Spleen (tissue), 11 donors: ENCODE results near the gene TMEM201. TPM values are rescaled to one million over a fixed set of nuclear protein-coding genes. Genes with fewer than 3 reads are reported as not detected.

ENCODE experiments used
- DNase-seq: peaks from one replicate; pipeline ENCODE4 v3.0.0-alpha.2; 2020
- H3K27ac ChIP-seq, 8 donors: fragments of 200-600 bp; sonication (generic) in 7 of 8; 1 replicate in 4 of 8; 2 replicates in 4 of 8; pipeline versions ENCODE4 v1.5.0 to v1.8.0; 2016 to 2021; ENCODE audit warnings: inconsistent platforms in 4 of 8, mild to moderate bottlenecking in 4 of 8, moderate library complexity in 1 of 8
- H3K27me3 ChIP-seq, 7 donors: fragments of 200-600 bp; sonication (generic) in 6 of 7; replicated peaks in 1 of 7; 1 replicate in 4 of 7; 2 replicates in 3 of 7; pipeline versions ENCODE4 v1.5.0 to v1.8.0; 2016 to 2021; ENCODE audit warnings: inconsistent platforms in 3 of 7, mild to moderate bottlenecking in 1 of 7
- H3K36me3 ChIP-seq, 6 donors: fragments of 200-600 bp; sonication (generic) in 5 of 6; 1 replicate in 4 of 6; 2 replicates in 2 of 6; pipeline versions ENCODE4 v1.5.0 to v1.8.0; 2016 to 2021; ENCODE audit warnings: inconsistent platforms in 2 of 6
- H3K4me1 ChIP-seq, 6 donors: fragments of 200-600 bp; sonication (generic) in 5 of 6; 1 replicate in 3 of 6; 2 replicates in 3 of 6; pipeline versions ENCODE4 v1.5.0 to v1.8.0; 2016 to 2021; ENCODE audit warnings: inconsistent platforms in 3 of 6
- H3K4me3 ChIP-seq, 8 donors: fragments of 200-600 bp; sonication (generic) in 7 of 8; 1 replicate in 4 of 8; 2 replicates in 4 of 8; pipeline versions ENCODE4 v1.5.0 to v1.8.0; 2016 to 2021; ENCODE audit warnings: inconsistent platforms in 4 of 8, mild to moderate bottlenecking in 4 of 8, moderate library complexity in 2 of 8
- H3K9me3 ChIP-seq, 8 donors: fragments of 200-600 bp; sonication (generic) in 7 of 8; 1 replicate in 4 of 8; 2 replicates in 4 of 8; pipeline versions ENCODE4 v1.5.0 to v1.8.0; 2016 to 2021; ENCODE audit warnings: inconsistent platforms in 4 of 8
- POLR2A ChIP-seq, 3 donors: fragments of 450-650 bp; IDR thresholded peaks; one replicate each; pipeline ENCODE4 v1.5.1; 2017; ENCODE audit warnings: antibody characterized with exemption in 3 of 3, mild to moderate bottlenecking in 1 of 3
- POLR2AphosphoS5 ChIP-seq, 3 donors: sonication (generic); formaldehyde crosslinking; IDR thresholded peaks; one replicate each; pipeline ENCODE4 v1.5.1; 2017; ENCODE audit warnings: antibody characterized with exemption in 3 of 3
- WGBS, 5 donors: extraction: QIAGEN DNeasy Blood & Tissue Kit in 3 of 5; methylation state at CpG; one replicate each; pipeline versions ENCODE4 v1.1.5 to v1.1.7; 2013 to 2018; 5-methylcytosine and 5-hydroxymethylcytosine counted together
- intact Hi-C: fragments of 100-400 bp; cut with DNase I; formaldehyde crosslinking; loops from one replicate; pipeline ENCODE4 v1.15.0; 2023; ENCODE audit warnings: low total_unique reads
- polyA plus RNA-seq, 3 donors: library from polyadenylated mRNA; stranded (reverse); fragments of 200-250 nt; gene quantifications; one replicate each; pipeline ENCODE4 v1.2.1, GENCODE V29; 2013
- total RNA-seq, 7 donors: library from RNA; depleted of rRNA in 3 of 7; stranded (reverse); fragments of >200 nt in 3 of 7; fragmentation: NEBNext Ultra II Directional in 4 of 7; extraction: Animal tissue kit (Norgen Biotek cat#: 25700) in 4 of 7; gene quantifications; one replicate each; pipeline versions ENCODE4 v1.1.0 to v1.2.1, GENCODE V29; 2016 to 2021
- TF ChIP-seq, protein P1 (sequence below), 11 experiments: fragments of 200-600 bp in 7 of 11; fragments of 450-650 bp in 4 of 11; sonication (generic) in 4 of 11; IDR thresholded peaks in 8 of 11; conservative IDR thresholded peaks in 3 of 11; 1 replicate in 7 of 11; 2 replicates in 4 of 11; pipeline versions ENCODE4 v1.4.0 to v1.8.0; 2016 to 2021; ENCODE audit warnings: antibody characterized with exemption in 11 of 11, inconsistent platforms in 4 of 11, mild to moderate bottlenecking in 1 of 11
- donor health status: healthy with polysubstance abuse.
- donor health status: DM: no; HTN: no; CAD: no; lungs with moderate emphysema.
- donor health status: DM: no; HTN: no; CAD: no.
- donor health status: Bipolar disorder and iron deficiency.
- donor health status: healthy.
- donor health status: DM: no; HTN: no; CAD: no.
- donor health status: DM: yes; HTN: yes; CAD: no.

TMEM201 gene
- total and polyA plus RNA-seq, 10 donors = 2.5 to 11.6 (median 6.3) TPM

DNA sequence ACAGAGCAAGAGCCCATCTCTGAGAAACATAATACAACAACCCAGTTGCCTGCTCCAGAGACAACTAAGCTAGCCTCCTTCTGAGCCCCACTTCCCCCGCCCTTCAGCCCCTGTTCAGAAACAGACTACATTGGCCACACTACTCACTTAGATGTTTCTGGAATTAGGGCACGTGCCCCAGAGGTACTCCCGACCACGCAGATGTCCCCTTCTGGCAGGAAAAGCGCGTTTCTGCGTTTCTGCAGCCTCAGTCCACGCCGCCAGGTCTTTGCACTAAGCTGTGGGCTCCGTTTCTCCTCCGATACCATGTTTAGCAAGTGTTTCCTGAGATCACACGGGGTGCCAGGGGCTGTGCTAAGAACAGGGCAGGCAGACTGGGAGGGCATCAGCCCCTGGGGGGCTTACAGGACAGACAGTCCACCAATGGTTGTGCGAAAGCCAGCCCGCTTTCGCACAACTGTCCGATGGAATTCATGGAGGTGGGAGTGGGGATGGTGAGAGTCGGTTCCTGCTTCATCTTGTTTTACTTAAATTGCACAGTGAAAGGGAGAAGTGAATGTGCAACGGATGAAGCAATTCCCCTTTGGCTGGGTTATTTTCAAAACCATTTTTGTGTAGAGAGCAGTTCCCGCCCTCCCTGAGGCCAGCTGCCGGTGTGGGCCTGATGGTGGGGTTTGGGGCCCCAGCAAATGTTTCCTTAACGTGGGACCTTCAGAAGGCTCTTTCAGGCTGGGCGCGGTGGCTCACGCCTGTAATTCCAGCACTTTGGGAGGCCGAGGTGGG lies 65.5 kb downstream of the TMEM201 start:
- peak in 2 of 3 donors; percentile 29 to 54 for TF ChIP-seq POLR2AphosphoS5 (IDR thresholded peaks at IDR 0.05)
- TF ChIP-seq, protein P1, sequence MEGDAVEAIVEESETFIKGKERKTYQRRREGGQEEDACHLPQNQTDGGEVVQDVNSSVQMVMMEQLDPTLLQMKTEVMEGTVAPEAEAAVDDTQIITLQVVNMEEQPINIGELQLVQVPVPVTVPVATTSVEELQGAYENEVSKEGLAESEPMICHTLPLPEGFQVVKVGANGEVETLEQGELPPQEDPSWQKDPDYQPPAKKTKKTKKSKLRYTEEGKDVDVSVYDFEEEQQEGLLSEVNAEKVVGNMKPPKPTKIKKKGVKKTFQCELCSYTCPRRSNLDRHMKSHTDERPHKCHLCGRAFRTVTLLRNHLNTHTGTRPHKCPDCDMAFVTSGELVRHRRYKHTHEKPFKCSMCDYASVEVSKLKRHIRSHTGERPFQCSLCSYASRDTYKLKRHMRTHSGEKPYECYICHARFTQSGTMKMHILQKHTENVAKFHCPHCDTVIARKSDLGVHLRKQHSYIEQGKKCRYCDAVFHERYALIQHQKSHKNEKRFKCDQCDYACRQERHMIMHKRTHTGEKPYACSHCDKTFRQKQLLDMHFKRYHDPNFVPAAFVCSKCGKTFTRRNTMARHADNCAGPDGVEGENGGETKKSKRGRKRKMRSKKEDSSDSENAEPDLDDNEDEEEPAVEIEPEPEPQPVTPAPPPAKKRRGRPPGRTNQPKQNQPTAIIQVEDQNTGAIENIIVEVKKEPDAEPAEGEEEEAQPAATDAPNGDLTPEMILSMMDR (IDR thresholded peaks at IDR 0.05 in 8 of 11, conservative IDR thresholded peaks at IDR 0.05 in 3 of 11) = no peak
- Histone ChIP-seq H3K27me3 (peaks cover 0 to 21% (median 7%) of the 10 kb centered on the region in 7 donors), H3K9me3 (no peaks in the 10 kb centered on the region), H3K4me3 (peak overlapping the region; percentile 75 to 97 (median 89)), H3K36me3 (peaks cover 0 to under 1% (median 0%) of the 10 kb centered on the region in 6 donors), H3K27ac (peak overlapping the region; percentile 77 to 100 (median 96)), H3K4me1 (peaks cover 16 to 100% (median 77%) of the 10 kb centered on the region in 6 donors)
- DNase-seq = peak; percentile 86
- 19 to 36% (median 28%) methylated on average over 20 to 25 of the region's 25 CpGs for WGBS, 5 donors
- intact Hi-C loops = no loop called here

DNA sequence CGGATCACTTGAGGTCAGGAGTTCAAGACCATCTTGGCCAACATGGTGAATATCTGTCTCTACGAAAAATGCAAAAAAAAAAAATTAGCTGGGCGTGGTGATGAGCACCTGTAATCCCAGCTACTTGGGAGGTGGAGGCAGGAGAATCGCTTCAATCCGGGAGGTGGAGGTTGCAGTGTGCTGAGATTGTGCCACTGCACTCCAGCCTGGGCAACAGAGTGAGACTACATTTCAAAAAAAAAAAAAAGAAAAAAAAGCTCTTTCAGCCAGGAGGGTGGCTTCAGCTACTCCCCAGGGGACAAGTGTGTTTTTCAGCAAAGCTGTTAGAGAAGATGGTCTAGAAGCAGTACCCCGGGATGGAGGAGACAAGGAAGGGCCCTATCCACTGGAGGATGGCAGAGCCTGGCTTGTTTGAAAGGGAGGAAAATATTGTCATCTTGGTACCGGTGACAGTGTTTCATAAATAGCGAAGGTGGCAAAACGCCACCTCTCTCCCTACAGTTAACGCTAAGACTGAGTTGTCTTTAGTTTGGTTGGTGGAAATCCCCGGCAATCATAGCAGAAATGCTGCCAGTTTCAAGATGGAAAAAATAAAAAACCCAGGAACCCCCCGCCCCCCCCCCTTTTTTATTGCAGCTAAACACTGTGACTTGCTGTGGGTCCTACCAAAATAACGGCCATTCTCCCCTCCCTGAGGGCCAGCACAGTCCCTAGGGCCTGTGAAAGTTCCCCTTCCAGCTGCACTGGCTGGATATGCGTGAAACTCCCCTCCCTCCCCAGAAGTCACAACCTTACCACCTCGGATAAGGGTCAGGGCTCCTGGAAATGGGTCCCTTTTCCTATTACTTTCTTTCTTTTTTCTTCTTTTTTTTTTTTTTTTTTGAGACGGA lies 66.4 kb downstream of the TMEM201 start:
- peaks cover 0 to 21% (median 7%) of the 10 kb centered on the region in 7 donors for H3K27me3 ChIP-seq
- peak overlapping the region; percentile 77 to 100 (median 96) for H3K27ac ChIP-seq
- peaks cover 0 to 9% (median 2%) of the 10 kb centered on the region in 6 donors for H3K36me3 ChIP-seq
- no peak for TF ChIP-seq POLR2A (IDR thresholded peaks at IDR 0.05)
- TF ChIP-seq, protein P1 (IDR thresholded peaks at IDR 0.05 in 8 of 11, conservative IDR thresholded peaks at IDR 0.05 in 3 of 11) = no peak
- TF ChIP-seq POLR2AphosphoS5 (IDR thresholded peaks at IDR 0.05) = no peak
- H3K9me3 ChIP-seq = no peaks in the 10 kb centered on the region
- WGBS, 5 donors = 24 to 35% (median 25%) methylated on average over 15 to 16 of the region's 16 CpGs
- intact Hi-C loops = no loop called here
- peak overlapping the region; percentile 8 to 97 (median 89) for H3K4me3 ChIP-seq
- no peak for DNase-seq
- H3K4me1 ChIP-seq = peaks cover 16 to 100% (median 85%) of the 10 kb centered on the region in 6 donors

DNA sequence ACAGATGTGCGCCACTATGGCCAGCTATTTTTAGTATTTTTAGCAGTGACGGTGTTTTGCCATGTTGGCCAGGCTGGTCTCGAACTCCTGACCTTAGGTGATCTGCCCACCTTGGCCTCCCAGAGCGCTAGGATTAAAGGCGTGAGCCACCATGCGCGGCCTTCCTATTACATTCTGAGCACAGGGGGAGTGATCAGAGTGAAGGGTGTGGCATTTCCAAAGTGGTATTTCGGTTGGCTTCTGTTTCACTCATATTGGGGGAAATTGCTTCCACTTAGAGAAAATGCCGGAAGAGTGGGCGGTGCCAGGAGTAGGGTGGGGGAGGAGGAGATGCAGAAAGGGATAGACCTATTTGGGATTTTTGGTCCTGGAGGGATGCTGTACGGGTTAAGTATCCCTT lies 67.1 kb downstream of the TMEM201 start:
- Histone ChIP-seq H3K36me3 (peaks cover 0 to 16% (median 2%) of the 10 kb centered on the region in 6 donors), H3K9me3 (no peaks in the 10 kb centered on the region), H3K4me3 (peak overlapping the region in 3 of 8 donors; percentile 88 to 96 (median 90)), H3K27me3 (peaks cover 0 to 21% (median 7%) of the 10 kb centered on the region in 7 donors), H3K4me1 (peaks cover 16 to 100% (median 83%) of the 10 kb centered on the region in 6 donors), H3K27ac (peak overlapping the region in 6 of 8 donors; percentile 90 to 100 (median 98))
- DNase-seq = no peak
- intact Hi-C loops = no loop called here
- WGBS, 5 donors = 50 to 68% (median 61%) methylated on average over 11 of the region's 11 CpGs
- TF ChIP-seq, protein P1 (IDR thresholded peaks at IDR 0.05 in 8 of 11, conservative IDR thresholded peaks at IDR 0.05 in 3 of 11) = no peak
- TF ChIP-seq POLR2A (IDR thresholded peaks at IDR 0.05) (no peak), POLR2AphosphoS5 (IDR thresholded peaks at IDR 0.05) (no peak)
